NCI-H187 treated with DMSO at 0.1 percent for 48 hours (cell line): ENCODE measurements around the gene ANKMY1.

Experiments used
- DNase-seq: peaks from one replicate; lab custom pipeline; 2025; lab: John Stamatoyannopoulos, UW

The ANKMY1 gene

DNA sequence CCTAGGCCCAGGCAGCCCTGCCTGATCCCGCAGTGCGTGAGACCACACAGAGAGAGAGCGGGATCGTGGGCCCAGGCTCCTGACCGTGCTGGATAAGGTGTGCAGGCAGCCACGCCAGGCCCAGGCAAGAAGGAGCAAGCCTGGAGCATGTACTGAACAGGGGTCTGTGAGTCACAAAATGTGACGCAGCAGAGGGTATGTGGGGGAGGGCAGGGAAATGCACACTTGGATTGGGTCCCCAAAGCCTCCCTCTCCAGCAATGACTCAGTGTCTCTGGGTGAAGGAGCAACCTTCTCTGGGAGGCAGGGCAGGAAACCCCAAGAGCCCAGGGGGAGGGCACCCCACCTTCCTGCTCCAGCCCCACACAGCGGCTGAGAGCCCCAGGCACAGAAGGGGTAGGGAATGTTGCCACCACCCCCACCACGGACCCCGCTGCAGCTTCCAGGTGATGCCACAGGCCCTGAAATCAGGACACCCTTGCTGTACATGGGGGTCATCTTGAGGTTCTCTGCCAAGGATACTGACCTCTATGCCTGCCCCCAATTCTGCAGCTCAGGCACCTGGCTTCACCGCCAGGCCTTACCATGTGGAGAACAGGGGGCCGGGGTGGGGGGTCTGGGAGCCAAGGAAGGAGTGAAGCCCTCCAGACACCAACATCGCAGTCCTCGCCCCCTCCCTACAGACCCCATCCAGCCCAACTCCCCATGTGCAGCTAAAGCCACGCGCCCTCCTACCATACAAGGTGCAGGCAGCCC is 123.6 kb downstream of the ANKMY1 start:
- no peak for DNase-seq

DNA sequence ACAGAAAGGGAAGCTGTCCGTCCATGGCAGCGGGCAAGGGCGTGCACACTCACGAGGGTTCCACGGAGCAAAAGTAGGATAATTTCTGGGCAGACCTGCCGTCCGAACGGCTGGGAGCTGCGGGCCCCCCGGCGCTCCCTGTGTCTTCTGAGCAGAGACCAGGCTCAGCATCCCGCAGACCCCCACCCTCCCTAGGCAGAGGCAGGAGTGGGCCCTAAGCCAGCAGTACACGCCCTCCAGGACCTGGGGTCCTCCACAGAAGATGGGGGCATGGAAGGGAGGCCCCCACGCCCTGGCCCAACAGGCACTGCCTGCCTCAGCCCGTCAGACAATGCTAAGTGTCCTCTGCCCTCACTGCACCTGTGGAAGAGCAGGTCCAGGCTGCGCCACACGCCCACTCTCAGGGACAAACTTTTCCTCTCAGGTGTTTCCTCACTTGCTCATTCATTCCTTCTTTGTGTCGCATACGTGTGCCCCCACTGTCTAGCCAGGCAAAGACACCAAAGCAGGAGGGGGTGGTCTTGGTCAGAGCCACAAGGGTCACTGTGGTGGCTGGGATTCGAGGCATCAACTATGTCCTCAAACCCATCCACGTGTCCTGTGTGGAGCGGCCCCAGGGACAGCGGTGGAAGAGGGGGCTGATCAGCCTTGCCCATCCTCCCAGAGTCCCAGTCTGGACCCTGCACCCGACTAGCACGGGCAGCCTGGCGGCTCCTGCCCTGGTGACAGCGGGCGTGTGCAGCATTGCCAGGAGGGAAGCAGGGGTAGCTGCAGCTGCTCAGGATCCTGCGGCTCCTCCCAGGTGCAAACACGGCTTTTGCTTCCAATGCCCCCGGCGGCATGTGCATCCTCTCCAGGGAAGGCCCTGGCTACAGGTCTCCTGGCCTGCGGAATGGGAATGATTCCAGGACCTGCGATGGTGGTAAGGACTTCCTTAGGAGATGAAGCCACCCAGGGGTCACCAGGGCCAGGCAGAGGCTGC is 124.7 kb downstream of the ANKMY1 start:
- no peak for DNase-seq

DNA sequence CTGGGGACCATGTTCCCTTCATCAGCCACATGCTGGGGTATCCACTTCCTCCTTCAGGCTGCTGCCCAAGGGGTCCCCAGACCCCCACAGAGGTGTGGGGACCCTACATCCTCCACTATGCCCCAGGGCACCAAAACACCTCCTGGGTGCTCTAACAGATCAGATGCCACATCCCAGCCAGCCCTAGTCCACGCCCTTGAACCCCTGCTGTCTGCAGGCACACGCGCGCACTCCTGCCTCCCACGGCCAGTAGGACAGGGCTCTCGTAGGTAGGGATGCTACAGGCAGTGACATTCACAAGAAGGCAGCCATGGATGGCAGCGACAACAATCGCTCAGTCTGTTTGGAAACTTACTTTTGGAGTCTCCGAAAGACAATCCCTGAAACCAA is 125.4 kb downstream of the ANKMY1 start:
- DNase-seq: no peak

DNA sequence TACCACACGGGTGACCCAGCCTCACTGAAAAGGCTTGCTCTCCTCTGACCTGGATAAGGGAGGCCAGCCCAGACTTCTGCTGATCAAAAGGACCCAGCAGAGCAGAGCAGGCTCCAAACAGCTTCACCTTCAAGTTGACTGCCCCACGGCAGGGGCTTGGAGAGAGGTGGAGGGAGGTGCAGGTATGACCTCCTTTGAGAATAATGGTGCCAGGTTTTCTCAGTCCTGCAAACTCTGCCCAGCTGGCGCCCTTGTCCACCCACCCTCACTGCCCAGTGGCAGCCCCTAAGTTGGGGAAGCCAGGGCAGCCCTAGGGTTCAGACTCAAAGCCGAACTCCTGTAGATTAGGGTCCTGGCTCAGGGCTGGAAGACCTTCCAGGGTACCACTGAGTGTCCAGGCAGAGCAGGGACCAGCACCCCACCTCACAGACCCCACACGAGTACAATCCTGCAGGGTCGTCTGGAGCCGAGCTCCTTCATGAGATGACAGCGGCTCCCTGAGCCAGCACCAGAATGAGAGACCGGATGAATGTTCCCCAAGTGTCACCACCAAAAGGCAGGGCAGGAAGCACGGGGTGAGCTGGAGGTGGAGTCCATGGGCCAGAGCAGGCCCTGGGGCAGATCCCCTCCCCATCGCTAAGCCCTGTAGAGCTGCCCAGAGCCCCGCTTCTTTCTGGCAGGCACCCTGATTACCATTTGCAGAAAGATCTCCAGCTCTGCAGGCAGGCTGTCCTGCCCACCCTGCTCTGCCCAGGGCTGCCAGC is 125.9 kb downstream of the ANKMY1 start:
- no peak for DNase-seq

DNA sequence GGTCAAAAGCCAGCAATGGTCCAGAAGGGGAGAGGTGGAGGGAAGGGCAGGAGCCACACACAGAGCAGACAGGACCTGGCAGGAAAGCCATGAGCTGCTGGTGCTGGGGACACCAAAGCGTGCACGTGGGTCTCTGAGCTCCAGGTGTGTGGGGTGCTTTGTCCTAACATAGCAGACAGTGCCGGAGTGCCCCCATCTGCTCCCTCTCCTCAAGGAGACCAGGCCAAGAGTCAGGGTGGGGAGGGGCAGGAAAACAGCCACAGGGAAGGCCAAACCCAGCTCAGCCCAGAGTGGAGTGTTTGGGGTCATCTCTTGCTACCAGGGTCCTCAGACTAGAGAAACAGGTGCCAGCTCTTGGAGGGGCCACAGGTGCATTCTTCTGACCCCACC is 126.5 kb downstream of the ANKMY1 start:
- DNase-seq: no peak

DNA sequence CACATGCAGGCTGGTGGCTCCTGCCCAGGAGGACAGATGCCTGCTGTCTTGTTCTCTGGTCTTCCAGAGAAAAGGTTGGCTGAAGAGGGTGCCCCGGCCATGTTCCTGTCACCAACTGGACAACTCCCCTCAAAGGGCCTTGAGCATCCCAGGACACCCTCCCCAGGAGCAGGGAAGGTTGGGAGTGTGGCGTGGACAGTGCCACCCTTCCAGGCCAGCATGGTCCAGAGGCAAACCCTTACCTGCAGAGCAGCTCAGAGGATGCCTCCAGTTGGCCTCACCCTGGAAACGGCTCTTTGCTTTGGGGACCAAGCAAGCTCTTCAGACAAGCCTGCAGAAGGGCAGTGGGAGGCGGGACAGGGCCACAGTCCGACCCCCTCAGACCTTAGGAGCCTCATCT is 127.2 kb downstream of the ANKMY1 start:
- DNase-seq: no peak

DNA sequence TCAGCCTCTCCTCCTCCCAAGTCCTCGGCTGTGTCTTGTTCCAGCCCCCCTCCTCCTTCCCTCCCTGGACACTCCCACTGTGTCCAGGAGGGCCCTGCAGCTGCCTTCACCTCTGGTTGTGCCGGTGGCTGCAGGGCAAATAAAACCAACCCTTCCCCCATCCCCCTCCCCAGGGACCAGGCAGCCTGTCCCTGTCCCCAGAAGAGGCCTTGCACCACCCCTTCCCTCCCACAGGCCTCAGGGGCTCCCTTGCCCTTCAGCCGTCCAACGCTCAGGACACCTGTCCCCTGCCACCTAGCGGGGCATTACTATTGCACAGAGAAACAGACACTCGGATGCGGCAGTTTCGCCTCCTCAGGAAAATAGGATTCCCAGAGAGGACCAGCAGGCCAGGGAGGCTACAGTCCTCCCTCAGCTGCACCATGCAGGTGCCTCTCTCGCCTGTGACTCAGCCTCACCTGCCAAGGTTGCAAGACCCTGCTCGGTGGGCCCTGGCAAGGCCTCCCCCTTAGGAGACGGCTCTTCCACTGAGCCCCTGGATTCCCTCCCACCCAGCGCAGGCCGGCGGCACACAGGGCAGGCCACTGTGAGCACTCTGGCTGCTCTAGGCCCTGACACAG is 127.8 kb downstream of the ANKMY1 start:
- no peak for DNase-seq
